NK-92 (cell line): Measurements from ENCODE around the gene CHML.

Experiments used
- DNase-seq: peaks from one replicate; lab custom pipeline; 2025; ENCODE audit not compliant: unreplicated experiment; lab: John Stamatoyannopoulos, UW

The CHML gene

DNA sequence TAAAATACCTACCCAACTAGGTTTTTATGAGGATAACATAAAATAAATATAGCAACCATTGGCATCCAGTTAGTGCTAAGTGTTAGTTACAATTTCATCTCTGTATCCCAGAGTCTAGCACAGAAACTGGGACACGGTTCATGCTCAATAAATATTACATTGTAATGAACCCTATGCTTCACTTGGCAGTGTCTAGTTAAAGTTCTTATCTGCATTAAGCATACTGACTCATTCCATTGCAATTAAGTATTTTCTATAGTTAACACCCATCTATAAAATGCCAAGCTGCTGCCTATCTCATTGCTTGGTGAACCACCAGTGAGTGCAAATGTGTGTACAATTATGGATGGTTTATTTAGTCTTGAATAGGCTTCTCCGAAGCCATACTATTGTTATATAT is 15.2 kb downstream of the CHML start:
- DNase-seq, result no peak

DNA sequence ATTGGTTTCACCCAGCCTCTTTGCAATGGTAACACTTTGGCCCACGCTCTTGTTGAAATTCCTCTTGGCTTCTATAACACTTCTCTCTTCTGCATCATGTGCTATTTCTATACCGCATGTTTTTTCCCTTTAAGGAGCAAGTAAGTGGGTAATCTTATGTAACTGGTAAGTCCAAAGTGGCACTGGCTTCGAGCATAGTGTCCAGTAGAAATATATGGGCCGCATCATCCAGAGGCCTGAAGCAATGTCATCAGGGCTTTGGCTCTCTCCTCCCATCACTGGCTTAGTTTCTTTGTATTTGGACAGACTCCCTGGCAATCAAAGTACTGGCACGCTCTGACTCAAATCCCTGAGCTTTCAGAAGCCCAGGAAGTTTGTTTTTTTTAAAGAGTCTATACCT is 17.5 kb downstream of the CHML start:
- no peak for DNase-seq

DNA sequence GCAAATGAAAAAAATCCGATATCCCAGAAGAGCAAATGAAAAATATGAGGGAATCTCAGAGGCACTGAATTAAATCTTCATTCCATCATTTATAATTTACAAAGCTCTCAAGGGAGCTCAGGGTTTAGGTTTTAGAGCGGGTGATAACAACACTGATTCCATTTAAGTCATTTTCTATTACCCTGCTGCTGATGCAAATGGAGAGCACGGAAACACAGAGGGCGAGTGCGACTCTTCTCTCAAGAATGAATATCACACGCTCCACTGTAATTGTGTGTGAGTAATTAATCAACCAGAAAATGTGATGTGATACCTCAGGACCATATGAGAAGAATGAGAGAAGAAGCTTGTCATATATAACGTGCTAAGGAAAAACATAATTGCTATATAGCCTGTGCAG is 22.7 kb downstream of the CHML start:
- no peak for DNase-seq

DNA sequence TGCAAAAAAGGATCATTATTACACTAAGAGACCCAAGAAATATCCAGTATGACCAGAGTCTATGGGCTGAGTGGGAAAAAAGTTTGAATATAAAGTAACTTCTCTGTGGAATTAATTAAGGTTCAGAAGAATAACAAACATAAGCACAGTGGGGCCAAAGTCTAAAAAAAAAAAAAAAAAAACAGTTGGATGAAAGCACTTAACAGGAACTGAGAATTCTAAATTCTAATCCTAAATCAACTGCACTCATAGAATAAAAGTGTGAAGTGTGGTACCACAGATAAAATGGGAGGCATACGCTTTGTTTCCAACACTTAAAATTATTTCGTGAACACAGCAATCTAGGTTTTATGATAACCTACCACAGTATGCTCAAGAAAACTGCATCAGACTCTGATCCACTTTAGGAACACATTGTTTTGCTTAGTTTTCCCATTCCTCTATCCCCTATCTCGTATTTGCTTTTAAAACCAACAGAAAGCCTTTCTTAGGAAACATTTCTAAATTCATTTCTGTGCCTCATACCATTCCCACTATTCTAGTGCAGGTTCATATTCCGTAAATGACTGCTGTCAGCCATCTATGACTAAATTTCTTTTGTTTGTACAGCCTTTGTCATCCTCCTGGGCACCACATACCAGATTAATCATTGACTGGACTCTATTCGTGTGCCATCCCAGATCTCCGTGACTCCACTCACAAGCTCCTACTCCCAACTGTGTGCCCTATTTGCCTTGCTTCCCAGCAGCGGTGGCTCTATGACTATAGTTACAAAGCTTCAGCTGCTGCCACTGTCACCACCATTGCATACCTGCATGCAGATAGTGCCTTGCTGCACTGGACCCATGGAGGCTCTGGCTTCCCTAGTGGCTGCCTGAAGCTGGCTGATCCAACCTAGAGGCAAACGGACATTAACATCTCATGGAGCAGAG is 24.9 kb downstream of the CHML start:
- DNase-seq, result no peak

DNA sequence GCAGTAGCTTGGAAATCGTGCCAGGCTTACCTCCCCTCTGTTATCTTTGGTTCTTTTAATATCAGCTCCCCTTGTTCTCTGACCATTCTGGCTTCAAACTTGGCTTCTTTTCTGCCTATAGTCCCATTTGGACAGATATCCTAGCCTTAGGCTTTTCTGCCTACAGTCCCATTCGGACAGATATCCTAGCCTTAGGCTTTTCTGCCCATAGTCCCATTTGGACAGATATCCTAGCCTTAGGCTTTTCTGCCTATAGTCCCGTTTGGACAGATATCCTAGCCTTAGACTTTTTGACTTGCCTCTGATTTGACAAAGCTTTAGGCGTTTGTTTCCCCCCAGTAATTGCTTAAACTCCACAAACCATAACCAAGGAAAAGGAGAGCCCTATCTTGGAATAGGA is 25.6 kb downstream of the CHML start:
- DNase-seq, result no peak

DNA sequence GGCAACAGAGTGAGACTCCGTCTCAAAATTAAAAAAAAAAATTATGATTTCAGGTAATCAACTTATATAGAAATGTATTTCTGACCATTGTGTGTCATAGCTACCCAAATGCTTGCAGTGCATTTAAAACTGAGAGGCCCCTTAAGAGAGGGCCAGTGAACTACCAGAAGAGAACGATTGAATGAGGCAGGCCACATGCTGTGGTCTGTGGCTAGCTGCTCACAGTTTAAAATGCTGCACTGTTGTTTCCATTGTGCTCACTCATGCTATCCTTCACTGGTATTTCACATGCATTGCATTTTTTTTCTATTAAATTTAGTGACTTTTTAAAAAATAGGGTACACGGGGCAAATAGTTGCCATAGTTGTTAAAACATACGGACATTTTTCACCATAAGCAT is 26.0 kb downstream of the CHML start:
- no peak for DNase-seq

DNA sequence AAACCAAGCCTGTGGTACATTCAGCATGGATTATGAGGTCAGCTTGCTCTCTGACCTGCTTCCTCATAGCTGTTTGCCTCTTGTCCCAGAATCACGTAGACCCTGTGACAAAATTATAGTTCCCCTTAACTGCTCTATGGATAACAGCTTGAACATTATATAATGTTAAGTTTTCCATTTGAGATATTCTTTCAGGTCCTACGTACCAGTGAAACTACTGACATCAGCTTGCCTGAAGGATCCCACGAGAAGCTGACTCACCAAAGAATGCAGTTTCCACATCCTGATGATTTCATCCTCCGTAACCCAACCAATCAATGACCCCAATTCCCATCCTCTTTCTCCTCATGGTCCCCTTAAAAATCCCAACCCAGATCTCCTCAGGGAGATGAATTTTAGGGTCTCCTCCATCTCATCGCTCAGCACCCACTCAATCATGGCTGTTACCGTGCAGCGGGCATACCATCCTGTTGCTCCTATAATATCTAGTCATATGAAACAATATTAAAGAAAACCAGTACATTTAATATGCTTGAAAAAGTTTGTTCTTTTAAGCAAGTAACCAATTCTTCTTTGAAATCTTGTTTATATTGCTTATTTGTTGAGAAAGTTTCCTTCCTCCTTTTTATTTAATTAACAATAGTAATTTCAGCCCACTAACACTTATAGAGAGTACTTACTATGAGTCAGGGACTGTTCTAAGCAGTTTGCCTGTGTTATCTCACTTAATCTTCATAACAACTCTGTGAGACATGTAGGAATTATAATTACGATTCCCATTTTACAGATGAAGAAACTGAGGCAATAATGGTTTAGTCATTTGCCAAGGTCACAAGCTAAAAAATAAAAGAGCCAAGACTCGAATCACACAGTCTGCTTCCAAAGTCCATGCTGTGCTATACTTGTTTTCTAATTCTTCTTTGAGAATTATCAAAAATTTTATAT is 27.4 kb downstream of the CHML start:
- DNase-seq, result no peak

DNA sequence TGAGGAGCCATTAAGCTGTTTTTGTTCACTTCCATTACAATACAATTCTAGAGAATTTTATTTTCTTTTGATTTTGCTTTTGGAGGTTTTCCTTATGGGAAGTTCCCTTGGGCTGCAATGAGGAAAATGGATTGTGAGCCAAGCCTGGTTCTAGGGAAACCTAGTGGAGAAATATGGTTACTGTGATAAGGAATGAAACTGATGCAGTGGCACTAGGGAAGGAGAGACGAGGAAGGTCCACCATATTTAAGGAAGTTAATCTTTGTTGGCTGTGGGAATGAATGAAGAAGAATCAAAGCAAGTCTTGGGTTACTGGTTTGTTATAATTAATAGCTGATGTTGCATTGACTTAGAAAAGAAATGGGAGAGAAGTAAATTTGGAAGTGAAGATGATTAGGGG is 28.4 kb downstream of the CHML start:
- DNase-seq, result no peak

DNA sequence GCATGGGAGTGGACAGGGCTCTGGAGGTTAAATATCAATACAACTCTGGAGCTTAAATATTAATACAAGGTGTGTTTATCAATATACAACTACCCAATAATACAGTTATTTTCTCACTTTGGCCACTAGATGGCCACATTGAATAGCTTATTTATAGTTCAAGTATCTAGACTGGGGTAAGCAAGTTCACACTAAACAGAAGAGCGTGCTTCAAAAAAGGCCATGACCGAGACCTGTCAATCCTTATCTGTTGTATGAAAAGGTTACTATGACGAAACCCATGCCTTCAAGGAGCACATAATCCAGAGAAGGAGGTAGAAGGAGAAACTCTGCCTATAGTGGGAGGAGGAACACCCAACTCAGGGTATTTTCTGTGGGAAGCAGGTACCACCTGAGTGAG is 29.1 kb downstream of the CHML start:
- no peak for DNase-seq

DNA sequence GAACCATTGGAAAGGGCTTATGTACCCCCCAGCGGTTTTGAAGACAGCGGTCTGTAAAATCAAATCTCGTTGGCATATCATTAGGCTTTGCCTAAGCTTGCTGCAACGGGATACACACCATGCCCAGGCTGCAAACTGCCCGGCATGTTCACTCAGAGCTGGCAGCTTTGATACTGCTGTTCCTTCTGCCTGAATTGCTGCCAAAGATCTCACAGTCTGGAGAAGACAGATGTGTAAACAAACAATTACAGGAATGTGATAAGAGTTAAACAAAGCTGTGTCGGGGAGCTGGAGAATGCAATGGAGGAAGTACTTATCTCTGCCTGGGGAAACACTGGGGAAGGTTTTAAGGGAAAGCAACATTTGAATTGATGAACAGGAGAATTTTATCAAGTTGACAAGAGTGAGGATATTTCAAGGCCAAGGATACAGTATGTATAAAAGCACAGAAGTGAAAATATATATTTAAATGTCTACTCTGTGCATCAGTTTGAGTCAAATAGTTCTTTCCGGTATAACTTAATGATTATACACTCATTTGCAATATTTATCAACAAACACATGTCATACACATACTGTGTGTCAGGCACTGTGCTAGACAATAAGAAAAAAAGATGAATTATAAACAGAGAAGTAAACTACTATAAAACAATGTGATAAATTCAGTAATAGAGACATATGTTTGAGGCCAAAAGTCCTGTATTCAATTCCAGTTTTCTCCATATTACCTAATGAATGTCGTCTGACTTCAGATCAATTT is 29.9 kb downstream of the CHML start:
- DNase-seq, result no peak

DNA sequence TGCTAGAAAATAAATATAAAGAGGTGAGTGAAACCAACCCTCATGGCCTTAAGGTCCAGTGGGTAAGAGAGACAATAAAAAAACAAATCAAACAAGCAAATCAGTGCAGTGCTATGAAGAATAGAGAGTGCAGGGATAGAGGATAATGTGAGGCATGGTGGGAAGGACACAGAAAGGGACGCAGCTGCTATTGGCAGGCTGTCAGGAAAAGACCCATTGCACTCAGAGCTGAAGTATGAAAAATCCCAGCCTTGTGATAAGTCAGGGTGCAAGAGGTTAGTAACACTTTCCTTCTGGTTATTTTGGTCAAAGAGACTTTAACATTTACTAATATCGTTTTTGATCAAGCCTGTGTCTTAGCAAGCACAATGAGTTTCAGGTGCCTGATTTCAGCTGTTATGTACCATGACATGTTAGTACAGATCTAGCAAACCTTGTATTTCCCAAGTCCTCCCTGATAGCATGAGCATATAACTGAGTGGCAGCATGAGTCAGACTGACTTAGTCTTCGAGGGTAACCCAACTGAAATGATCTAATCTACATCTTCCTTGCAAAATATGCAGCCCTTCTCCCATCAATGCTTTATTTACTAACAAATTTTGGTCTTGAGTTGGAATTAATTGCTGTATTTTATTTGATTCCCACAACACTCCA is 31.7 kb downstream of the CHML start:
- no peak for DNase-seq

DNA sequence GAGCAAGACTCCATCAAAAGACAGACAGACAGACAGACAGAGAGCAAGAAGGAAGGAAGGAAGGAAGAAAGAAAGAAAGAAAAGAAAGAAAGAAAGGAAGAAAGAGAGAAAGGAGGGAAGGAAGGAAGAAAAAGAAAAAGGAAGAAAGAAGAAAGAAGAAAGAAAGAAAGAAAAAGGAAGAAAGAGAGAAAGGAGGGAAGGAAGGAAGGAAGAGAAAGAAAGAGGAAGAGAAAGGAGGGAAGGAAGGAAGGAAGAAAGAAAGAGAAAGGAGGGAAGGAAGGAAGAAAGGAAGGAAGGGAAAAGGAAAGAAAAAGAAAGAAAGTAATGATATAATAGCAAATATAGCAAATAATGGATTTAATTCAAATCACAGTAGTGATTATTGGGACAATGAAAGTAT is 32.7 kb downstream of the CHML start:
- no peak for DNase-seq

DNA sequence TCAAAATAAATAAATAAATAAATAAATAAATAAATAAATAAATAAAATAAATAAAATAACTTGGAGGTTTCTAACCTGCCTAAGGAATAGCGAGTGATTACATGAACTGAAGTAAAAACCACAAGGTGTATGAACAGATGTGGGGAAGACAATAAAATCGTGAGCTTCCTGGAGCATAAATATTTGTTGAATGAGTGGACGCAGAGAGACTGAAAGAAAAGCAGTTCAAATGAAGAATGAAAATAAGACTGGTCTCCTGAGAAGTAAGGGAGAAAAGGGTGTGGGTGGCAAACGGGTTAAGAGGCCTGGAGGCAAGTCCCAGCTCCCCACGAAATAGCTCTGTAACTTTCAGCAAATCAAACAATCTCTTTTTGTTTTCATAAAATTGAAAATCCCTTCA is 33.6 kb downstream of the CHML start:
- no peak for DNase-seq

DNA sequence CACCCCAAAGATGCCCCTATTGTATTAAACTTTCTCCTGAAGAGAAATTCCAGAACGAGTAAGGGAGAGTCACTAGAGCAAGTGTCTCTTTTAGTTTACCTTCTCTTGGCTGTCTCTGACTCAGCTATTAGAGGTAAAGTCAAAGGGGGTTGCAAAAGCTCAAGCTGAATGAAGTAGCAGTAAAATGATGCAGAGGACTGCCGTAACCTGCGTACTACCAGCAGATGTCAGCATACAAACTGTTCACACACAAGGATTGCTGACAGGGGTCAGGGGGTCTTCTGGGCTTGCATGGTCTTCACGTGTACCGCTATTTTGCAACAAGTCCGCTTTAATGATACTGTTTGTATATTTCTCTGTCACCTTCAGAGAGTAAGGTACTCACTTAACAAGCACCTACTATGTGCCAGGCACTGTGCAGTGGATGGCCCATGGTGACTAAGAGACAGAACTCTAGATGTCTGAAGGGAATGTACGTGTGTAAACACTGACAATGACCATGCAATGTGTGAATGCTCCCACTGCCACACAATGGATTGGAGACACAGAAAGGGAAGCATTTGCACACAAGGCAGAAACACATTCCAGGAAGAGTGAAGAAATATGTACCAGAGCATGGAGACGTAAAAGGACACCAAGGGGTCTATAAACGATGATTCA is 34.9 kb downstream of the CHML start:
- no peak for DNase-seq

DNA sequence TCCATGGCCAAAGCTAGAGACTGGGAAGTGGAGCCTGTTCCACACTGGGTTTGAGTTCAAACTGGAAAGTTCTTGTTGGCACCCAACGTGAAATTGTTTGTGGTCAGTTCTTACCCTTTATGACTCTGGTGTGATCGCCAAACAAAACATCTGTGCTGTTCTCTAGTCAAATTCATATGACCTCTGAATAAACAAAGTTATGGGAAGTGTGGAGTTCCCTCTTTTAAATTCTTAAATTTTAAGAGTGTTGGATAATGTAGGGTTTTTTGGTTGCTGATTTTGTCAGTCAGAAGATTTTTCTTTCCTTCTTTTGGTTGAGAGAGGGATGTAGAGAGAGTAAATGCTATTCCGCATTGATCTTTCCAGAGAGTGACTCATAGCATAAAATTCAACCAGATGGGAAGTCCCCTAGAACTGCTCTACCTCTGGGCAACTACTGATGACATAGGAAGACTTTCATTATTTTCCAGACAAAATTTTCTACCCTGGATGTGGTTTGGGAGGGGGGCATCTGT is 36.4 kb downstream of the CHML start:
- no peak for DNase-seq

DNA sequence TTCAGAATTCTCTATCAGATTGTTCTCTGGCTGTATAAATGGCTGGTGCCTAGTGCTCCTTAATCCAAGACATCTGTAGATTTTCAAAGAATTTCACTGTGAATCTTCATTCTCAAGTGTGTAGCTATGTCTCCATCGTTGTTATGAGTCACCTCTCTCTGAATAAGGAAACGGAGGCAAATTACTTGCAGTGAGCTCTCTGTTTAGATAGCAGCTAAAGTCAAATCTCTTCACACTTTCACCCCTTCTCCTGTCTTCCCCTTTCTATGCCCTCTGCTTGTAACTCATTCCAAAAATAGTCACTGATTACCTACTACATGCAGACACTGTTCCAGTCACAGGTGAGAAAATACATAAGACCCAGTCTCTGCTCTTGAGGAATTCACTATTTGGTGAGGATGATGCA is 39.7 kb downstream of the CHML start:
- no peak for DNase-seq

DNA sequence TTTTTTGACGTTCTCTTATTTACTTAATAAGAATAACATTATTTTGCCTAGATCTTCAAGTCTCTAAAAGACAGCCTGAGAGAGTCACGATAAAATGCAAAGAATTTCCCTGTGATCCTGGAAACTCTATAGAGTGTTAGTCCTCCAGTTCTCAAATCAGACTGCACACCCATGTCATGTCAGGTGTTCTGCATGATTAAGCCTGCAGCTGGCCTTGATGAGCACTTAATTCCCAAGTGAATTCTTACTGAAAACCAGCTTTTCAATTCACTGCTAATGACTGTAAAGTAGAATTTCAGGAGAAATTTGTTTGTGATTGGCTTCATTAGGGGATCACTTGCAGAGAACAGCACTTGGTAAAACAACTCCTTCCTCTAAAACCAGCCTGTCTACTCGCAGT is 41.9 kb downstream of the CHML start:
- no peak for DNase-seq

DNA sequence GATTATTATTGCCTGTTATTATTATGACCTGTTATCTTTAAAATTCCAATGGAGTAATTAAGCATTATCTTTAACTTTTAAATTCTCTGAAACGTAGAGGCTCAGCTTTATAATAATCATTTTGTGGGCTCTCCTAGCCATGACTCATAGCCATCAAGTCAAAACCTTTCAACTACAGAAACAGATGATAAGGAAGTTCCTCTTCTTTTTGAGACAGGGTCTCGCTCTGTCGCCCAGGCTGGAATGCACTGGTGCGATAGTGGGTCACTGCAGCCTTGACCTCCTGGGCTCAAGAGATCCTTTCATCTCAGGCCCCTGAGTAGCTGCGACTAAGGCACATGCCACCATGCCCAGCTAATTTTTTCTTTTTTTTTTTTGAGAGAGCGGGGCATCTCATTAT is 43.5 kb downstream of the CHML start:
- DNase-seq, result no peak

DNA sequence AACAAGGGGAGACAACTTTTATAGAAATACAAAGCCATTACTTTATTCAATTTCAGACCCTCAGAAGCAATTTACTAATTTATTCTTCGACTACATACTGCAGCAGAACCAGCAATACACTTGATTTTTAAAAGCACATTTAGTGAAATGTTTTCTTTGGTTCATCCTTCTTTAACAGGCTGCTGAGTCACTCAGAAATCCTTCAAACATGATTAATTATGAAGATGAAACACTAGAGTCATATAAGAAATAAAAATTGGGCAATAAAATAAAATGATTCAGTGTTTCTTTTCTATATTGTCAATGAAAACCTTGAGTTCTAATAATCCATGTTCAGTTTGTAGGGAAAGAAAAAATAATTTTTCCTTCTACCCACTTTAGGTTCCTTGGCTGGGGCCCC is 47.0 kb downstream of the CHML start:
- no peak for DNase-seq
